ENCODE data around the gene FIGNL2.

Gene FIGNL2

DNA sequence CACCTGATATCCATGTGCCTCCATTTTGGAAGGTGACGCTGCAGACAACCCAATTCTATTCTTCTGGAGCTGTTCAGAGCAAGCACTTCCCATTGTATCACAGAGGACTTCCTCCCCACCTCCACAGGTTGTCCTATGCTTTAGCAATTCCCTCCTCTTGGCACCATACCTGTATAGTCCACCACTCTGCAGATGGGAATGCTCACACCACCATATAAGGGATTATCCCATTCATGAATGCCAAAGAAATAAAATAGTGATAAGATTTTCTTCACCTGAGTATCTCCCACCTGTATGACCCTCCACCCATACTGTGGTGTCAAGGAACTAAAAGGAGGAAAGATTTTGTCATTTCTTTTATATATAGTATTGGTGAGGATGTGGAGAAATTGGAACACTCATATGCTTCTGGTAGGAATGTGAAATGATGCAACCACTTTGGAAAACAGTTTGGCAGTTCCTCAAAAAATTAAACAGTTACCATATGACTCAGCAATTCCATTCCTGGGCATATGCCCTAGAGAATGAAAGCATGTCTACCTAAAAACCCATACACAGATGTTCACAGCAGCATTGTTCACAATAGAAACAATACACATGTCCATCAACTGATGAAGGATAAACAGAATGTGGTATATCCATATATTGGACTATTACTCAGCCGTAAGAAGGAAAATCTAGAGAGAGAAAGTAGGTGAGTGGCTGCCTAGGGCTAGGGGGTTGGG lies 75.2 kb downstream of the FIGNL2 start:
- TF ChIP-seq CTCF (IDR thresholded peaks at IDR 0.05; ENCODE audit: extremely low read depth, missing control alignments): no peak
- no peak for DNase-seq (ENCODE audit: low spot score)

GRCh38 chr12:51771008-51771407 lies 77.5 kb downstream of the FIGNL2 start:
- no peak for TF ChIP-seq CTCF (IDR thresholded peaks at IDR 0.05; ENCODE audit: extremely low read depth, missing control alignments)
- DNase-seq (ENCODE audit: low spot score): no peak

Measured in GM20000 (cell line).